ENCODE data around the gene LSM14A.

GRCh38 chr19:34135054-34135800, 37.1 kb upstream of the LSM14A start:
- TF ChIP-seq, protein P1, sequence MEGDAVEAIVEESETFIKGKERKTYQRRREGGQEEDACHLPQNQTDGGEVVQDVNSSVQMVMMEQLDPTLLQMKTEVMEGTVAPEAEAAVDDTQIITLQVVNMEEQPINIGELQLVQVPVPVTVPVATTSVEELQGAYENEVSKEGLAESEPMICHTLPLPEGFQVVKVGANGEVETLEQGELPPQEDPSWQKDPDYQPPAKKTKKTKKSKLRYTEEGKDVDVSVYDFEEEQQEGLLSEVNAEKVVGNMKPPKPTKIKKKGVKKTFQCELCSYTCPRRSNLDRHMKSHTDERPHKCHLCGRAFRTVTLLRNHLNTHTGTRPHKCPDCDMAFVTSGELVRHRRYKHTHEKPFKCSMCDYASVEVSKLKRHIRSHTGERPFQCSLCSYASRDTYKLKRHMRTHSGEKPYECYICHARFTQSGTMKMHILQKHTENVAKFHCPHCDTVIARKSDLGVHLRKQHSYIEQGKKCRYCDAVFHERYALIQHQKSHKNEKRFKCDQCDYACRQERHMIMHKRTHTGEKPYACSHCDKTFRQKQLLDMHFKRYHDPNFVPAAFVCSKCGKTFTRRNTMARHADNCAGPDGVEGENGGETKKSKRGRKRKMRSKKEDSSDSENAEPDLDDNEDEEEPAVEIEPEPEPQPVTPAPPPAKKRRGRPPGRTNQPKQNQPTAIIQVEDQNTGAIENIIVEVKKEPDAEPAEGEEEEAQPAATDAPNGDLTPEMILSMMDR (IDR thresholded peaks at IDR 0.05), result no peak
- TF ChIP-seq POLR2A (IDR thresholded peaks at IDR 0.05), result no peak

Measured in lower leg skin (tissue), 3 donors.